MM.1S (cell line): Measurements from ENCODE around the gene ABCC8.

Experiments
- DNase-seq: peaks from one replicate; pipeline ENCODE4 v3.0.0-alpha.2; 2015
- H2AFZ ChIP-seq: fragments of 300-600 bp; sonication (generic); 2 replicates; pipeline ENCODE4 v1.6.0; 2016; ENCODE audit warnings: antibody characterized with exemption, low read length
- H3F3A ChIP-seq: fragments of 300-600 bp; sonication (generic); 2 replicates; pipeline ENCODE4 v1.6.1; 2016; ENCODE audit warnings: mild to moderate bottlenecking, antibody characterized with exemption, low read length, moderate library complexity, mixed read lengths; ENCODE audit not compliant: insufficient read depth
- H3K27ac ChIP-seq: fragments of 300-600 bp; sonication (generic); 2 replicates; pipeline ENCODE4 v1.5.1; 2016; ENCODE audit warnings: mild to moderate bottlenecking, low read length
- H3K27me3 ChIP-seq: fragments of 300-600 bp; sonication (generic); replicated peaks from 2 replicates; pipeline ENCODE4 v1.6.0; 2016; ENCODE audit warnings: low read length; ENCODE audit not compliant: insufficient read depth
- H3K36me3 ChIP-seq: fragments of 300-600 bp; sonication (generic); replicated peaks from 2 replicates; pipeline ENCODE4 v1.6.1; 2016; ENCODE audit warnings: mild to moderate bottlenecking, low read length, mixed read lengths; ENCODE audit not compliant: insufficient read depth
- H3K4me1 ChIP-seq: fragments of 300-600 bp; sonication (generic); 2 replicates; pipeline ENCODE4 v1.6.1; 2016; ENCODE audit warnings: low read length, mixed read lengths
- H3K4me2 ChIP-seq: fragments of 300-600 bp; sonication (generic); 2 replicates; pipeline ENCODE4 v1.6.0; 2016; ENCODE audit warnings: low read depth, low read length
- H3K4me3 ChIP-seq: fragments of 300-600 bp; sonication (generic); 2 replicates; pipeline ENCODE4 v1.5.1; 2016; ENCODE audit warnings: low read length, mixed read lengths
- H3K79me2 ChIP-seq: fragments of 300-600 bp; sonication (generic); 2 replicates; pipeline ENCODE4 v1.6.1; 2016; ENCODE audit warnings: mixed run types, low read length, mixed read lengths
- H3K9ac ChIP-seq: fragments of 300-600 bp; sonication (generic); 2 replicates; pipeline ENCODE4 v1.6.1; 2016; ENCODE audit warnings: low read length, mixed read lengths
- H3K9me2 ChIP-seq: fragments of 300-600 bp; sonication (generic); replicated peaks from 2 replicates; pipeline ENCODE4 v1.6.1; 2016; ENCODE audit warnings: mild to moderate bottlenecking, low read length, mixed read lengths; ENCODE audit not compliant: insufficient read depth
- H3K9me3 ChIP-seq: fragments of 300-600 bp; sonication (generic); replicated peaks from 2 replicates; pipeline ENCODE4 v1.6.1; 2016; ENCODE audit warnings: mild to moderate bottlenecking, low read length, mixed read lengths; ENCODE audit not compliant: insufficient read depth
- H4K20me1 ChIP-seq: fragments of 300-600 bp; sonication (generic); 2 replicates; pipeline ENCODE4 v1.6.1; 2016; ENCODE audit warnings: mild to moderate bottlenecking, low read length, moderate library complexity, mixed read lengths; ENCODE audit not compliant: insufficient read depth
- EZH2 ChIP-seq: fragments of 300-600 bp; sonication (generic); optimal IDR thresholded peaks from 2 replicates; pipeline ENCODE3; 2017; ENCODE audit warnings: low read depth, mild to moderate bottlenecking, antibody characterized with exemption, low read length, mixed read lengths
- EZH2phosphoT487 ChIP-seq: fragments of 300-600 bp; sonication (generic); IDR thresholded peaks from 2 replicates; pipeline ENCODE4 v1.6.1; 2018; ENCODE audit warnings: antibody characterized with exemption, low read length
- TF ChIP-seq, protein P1 (sequence below): fragments of 300-600 bp; sonication (generic); IDR thresholded peaks from 2 replicates; pipeline ENCODE4 v1.5.1; 2016; ENCODE audit warnings: antibody characterized with exemption, low read length, mixed read lengths

ABCC8 gene

DNA sequence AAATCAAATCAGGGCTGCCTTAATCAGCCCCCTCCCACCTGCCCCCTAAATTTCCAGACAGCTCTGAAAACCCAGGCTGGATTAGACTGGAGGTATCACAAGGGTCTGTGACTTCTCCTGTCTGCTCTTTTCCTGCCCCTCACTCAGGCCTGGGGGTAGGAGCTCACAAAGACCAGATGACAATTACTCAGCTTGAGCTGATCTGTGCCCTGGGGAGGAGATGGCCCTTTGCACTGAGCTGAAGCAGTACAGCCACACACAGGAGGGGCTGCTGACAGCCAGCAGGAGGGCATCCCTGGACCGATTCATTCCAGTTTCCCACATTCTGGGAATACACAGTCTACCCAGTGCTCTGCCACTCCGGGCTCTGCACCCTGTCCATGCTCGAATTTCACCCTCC, 4.2 kb downstream of the ABCC8 start:
- no peak overlapping the region for H2AFZ ChIP-seq
- no peak for TF ChIP-seq EZH2
- TF ChIP-seq, protein P1, sequence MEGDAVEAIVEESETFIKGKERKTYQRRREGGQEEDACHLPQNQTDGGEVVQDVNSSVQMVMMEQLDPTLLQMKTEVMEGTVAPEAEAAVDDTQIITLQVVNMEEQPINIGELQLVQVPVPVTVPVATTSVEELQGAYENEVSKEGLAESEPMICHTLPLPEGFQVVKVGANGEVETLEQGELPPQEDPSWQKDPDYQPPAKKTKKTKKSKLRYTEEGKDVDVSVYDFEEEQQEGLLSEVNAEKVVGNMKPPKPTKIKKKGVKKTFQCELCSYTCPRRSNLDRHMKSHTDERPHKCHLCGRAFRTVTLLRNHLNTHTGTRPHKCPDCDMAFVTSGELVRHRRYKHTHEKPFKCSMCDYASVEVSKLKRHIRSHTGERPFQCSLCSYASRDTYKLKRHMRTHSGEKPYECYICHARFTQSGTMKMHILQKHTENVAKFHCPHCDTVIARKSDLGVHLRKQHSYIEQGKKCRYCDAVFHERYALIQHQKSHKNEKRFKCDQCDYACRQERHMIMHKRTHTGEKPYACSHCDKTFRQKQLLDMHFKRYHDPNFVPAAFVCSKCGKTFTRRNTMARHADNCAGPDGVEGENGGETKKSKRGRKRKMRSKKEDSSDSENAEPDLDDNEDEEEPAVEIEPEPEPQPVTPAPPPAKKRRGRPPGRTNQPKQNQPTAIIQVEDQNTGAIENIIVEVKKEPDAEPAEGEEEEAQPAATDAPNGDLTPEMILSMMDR = no peak
- no peak for TF ChIP-seq EZH2phosphoT487
- H3K27me3 ChIP-seq = peaks cover 24% of the 10 kb centered on the region
- H3K79me2 ChIP-seq = no peaks in the 10 kb centered on the region
- DNase-seq = no peak
- no peaks in the 10 kb centered on the region for H3K4me1 ChIP-seq
- no peak overlapping the region for H3K4me2 ChIP-seq
- no peak overlapping the region for H3K27ac ChIP-seq
- H3K36me3 ChIP-seq = no peaks in the 10 kb centered on the region
- H3K9me2 ChIP-seq = no peaks in the 10 kb centered on the region
- no peaks in the 10 kb centered on the region for H3K9me3 ChIP-seq
- no peak overlapping the region for H3K4me3 ChIP-seq
- no peaks in the 10 kb centered on the region for H4K20me1 ChIP-seq
- H3F3A ChIP-seq = no peaks in the 10 kb centered on the region
- no peak overlapping the region for H3K9ac ChIP-seq

DNA sequence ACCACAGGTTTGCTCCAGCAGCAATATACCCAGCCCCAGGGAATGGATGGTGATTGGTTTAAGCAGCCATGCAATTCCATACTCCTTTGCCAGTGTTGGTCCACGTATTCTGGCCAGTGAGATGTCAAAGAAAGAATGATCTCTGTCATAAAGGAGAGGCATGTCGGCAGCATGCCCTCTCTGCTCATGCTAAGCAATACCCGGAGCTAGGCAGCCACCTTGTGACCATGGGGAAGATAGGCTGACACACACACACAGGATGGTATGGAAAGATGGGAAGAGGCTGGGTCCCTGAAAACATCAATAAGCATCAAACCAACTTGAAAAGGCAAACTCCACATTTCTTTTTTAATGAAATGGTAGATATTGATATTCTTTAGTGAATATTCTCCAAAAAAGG, 5.1 kb downstream of the ABCC8 start:
- no peak overlapping the region for H2AFZ ChIP-seq
- no peaks in the 10 kb centered on the region for H3K79me2 ChIP-seq
- no peaks in the 10 kb centered on the region for H3K36me3 ChIP-seq
- no peaks in the 10 kb centered on the region for H3K9me3 ChIP-seq
- H4K20me1 ChIP-seq = no peaks in the 10 kb centered on the region
- H3K9ac ChIP-seq = no peak overlapping the region
- H3K27me3 ChIP-seq = peaks cover 21% of the 10 kb centered on the region
- no peak for TF ChIP-seq EZH2
- TF ChIP-seq EZH2phosphoT487 = no peak
- TF ChIP-seq, protein P1 = no peak
- no peaks in the 10 kb centered on the region for H3K4me1 ChIP-seq
- no peak overlapping the region for H3K4me2 ChIP-seq
- no peak overlapping the region for H3K27ac ChIP-seq
- H3F3A ChIP-seq = no peaks in the 10 kb centered on the region
- no peaks in the 10 kb centered on the region for H3K9me2 ChIP-seq
- no peak overlapping the region for H3K4me3 ChIP-seq
- no peak for DNase-seq

DNA sequence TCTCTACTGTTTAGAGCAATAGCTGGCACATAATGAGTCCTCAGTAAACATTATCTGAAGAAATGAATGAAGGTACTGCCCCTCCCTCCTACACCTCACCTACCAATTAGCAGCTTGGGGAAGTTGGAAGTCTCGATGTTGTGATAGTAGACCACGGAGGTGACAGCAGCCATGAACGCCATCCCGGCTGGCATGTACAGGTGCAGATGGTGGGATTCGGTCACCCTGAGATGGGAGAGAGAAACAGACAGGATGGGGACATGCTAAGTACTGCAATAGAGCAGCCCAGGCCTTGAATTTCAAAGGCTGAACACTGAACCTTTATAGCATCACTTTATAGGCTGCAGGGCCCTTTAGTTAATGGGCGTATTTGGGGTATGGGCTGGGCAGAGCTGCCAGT, 6.6 kb downstream of the ABCC8 start:
- Histone ChIP-seq H3F3A (no peaks in the 10 kb centered on the region), H3K9me3 (no peaks in the 10 kb centered on the region), H3K9me2 (no peaks in the 10 kb centered on the region), H3K27me3 (peaks cover 6% of the 10 kb centered on the region), H3K79me2 (no peaks in the 10 kb centered on the region), H3K9ac (no peak overlapping the region), H4K20me1 (no peaks in the 10 kb centered on the region), H2AFZ (no peak overlapping the region), H3K4me1 (no peaks in the 10 kb centered on the region), H3K4me2 (no peak overlapping the region), H3K36me3 (no peaks in the 10 kb centered on the region), H3K4me3 (no peak overlapping the region), H3K27ac (no peak overlapping the region)
- TF ChIP-seq EZH2 (no peak), EZH2phosphoT487 (no peak)
- TF ChIP-seq, protein P1 = no peak
- no peak for DNase-seq
